Activated CD8-positive, alpha-beta memory T cell treated with anti-CD3 and anti-CD28 coated beads, Interleukin-2, amount 50 U/mL, for 24 hours (primary cell): ENCODE data around the gene ACE.
"Not testable (repeated sequence)": the region's sequence is repeated elsewhere in the genome, so short reads cannot be mapped to it uniquely, and the experiment has no call there.

Source experiments
- DNase-seq: peaks from one replicate; pipeline ENCODE4 v3.0.0-alpha.2; 2020; ENCODE audit errors: extremely low read depth

Gene ACE

DNA sequence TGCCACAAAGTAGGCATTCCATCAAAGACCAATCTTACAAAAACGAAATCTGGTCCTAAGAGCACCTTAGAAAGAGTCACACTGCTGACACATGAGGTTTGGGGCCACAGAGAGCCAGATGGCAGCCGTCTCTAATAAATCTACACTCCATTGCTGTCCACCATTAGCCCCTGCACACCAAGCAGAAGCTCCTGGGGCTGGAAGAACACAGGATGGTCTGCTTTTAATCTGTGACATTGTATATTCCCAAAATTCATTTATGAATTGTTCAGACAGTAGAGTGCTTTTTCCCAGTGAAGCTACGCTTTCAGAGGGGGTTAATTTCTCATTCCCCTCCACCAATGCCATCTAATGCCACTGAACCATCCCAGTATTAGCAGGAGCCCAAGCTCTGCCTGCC lies 32.4 kb upstream of the ACE start:
- no peak for DNase-seq

DNA sequence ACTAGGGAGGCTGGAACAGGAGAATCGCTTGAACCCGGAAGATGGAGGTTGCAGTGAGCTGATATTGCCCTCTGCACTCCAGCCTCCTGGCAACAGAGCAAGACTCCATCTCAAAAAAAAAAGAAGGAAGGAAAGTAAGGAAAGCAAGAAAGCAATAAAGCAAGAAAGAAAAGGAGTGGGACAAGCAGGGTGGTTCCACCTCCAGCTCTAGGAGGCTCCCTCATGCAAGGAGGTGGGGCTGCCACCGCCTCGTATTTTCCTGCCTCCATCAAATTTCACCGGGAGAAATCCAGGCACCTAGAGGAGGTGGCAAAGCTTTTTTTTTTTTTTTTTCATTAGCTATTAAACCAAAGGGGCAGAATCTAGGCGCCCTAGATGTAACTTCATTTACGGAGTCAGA lies 31.8 kb upstream of the ACE start:
- DNase-seq, result no peak

DNA sequence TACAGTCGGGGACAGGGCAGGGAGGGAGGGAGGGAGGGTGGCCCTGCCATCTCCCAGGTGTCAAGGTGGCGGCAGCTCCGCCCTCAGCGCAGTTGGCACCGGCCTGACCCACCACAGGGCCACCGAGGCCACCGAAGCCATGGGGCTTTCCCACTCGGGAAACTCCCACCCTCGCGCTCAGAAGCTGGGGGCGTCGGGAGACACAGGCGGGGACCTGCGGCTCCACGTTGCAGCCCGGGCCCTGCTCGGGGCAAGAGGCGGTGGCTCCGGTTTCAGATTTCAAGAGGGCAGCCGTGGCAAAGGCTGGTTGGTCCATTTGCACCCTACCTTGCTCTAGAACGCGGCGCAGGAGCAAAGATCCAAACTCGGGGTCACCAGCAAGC lies 31.3 kb upstream of the ACE start:
- DNase-seq, result no peak

DNA sequence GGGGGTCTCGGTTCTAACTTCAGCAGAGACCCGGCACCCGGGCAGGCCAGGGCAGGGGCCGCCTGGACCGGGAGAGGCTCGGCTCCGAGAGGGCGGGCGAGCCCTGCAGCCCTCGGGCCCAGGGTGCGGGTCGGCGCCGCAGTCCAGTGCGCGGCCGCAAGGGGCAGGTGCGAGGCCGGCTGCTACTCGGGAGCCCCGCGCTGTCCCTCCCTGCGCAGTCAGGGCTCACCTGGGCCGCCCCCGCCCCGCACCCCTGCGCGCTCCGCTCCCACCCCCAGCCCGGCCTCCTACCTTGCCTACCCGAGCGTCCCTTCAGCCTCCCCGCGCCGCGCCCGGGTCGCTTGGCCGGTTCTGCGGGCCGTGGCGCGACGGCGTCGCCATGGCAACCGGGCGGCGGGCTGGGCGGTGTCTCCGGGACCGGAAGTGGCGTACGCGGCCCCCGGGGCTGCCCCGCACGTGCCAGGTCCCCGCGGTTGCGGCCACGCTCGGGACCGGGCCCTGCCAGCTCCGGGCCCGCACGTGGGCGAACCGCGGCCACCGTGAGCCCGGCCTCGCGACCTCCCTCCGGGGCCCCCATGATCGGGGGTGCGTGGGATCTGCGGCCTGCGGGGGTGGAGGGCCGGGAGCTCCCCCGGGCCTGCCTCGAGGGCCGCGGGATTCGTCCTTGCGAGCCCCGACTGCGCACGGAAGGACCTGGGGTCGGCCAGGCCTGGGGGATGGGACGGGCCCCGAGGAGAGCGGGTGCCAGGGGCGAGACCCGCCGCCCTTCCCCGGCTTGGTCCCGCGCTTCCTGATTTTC lies 30.7 kb upstream of the ACE start, which contains the start of gene CYB561:
TSS of gene CYB561 (minus strand) at position 353 of the 799 bp plus-strand sequence. CDS start 8,759 bp downstream, outside the sequence.
- no peak for DNase-seq

DNA sequence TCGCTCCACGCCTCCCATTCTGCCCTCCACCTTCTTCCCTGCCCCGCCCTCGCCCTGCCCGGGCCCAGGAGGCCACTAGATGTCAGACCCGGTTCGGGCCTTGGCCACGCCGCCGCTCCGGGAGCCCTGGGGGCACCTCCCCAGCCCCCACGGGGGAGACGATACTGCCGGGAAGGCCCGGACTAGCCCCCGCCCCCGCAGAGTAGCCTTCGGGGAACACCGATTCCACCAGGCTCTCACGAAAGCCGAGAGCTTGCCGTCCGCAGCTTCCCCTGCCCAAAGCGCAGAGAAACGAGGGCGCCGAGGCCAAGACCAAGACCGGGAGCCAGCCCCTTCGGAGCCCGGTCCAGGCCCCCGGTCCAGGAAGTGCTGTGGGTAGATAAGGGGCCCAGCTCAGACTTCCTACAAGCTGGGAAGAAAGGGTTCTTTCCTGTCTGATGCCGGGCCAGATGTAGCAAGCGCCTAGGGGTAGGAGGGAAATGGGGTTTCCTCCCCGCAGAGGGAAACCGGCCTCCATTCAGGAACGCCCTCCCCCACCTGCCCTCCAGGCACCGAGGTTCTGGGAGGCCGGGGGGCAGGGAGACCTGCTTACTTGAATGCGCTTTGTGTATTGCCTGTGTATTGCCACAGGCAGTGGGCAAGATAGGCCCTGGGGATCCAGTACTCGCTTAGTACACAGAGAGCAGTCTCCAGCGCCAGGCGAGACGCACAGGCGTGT lies 29.9 kb upstream of the ACE start:
- no peak for DNase-seq

DNA sequence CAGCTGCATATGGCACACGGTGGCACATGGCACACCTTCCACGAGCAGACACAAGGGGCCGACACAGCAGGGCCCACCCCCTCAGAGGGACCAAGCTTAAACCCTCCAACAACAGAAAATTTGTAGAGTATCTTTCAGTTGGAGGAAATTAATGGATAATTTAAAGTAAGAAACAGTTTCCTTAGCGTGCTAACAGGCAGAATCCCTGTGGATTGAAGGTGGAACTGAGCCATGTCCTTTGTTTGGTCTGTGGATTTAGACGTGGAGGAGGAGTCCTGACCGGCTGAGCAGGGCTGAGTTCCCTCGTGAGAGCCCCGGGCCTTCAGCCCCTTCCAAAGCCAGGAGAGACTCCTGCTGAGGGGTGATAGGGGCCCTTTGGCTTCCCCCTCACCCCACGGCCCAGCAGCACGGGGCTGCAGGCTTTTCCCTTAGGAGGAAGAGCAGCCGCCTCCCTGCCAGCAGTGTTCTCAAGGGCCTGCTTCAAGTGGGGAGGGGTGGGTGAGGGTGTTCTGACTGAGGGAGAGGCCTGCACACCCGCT lies 29.3 kb upstream of the ACE start:
- DNase-seq, result no peak

DNA sequence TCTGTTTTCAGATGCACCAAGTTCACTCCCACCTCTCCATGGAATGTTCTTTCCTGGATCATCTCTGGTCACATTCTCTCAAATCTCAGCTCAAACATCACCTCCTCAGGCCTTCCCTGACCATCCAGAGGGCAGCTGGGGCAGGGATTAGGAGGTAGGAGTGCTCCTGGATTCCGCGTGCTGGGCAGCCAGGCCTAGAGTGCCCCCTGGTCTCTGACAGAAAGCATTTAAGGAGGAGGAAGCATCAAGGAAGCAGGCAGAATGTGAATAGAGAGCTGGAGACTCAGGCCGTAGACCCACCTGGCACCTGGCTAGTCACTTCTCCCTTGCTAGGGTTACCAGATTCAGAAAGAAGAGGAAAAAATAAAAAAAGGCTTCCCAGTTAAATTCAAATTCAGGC lies 28.2 kb upstream of the ACE start:
- DNase-seq, result no peak

DNA sequence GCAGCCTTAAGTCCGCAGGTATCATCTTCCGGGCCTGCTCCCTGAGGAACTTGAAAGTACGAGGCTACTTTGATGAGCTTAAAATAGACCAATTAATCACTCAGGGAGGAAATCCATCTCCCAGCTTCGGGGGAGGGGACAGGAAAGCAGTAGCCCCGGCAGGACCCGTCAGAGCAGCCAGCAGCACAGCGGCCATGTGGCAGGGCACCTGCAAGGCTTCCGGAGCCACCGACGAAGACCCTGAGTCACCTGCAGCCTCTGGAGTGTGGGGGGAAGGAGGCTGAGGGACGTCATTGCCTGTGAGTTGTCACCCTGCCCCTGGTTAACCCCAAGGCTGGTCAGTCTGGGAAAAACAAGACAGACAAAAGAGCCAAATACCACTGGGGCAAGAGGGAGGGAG lies 26.3 kb upstream of the ACE start:
- no peak for DNase-seq

DNA sequence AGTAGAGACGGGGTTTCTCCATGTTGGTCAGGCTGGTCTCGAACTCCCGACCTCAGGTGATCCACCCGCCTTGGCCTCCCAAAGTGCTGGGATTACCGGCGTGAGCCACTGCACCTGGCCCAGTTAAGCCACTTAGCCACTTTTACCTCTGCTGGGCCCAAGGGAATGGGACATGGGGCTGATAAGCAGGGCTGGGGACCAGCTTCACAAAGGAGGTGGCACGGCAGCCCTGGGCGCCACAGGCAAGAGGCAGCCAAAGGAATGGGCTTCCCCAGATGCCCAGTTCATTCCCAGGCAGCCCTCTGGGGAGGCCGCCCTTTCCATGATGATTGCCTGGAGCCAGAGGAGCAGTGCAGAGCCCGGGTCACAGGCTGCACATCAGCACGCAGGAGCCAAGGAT lies 25.7 kb upstream of the ACE start:
- no peak for DNase-seq

DNA sequence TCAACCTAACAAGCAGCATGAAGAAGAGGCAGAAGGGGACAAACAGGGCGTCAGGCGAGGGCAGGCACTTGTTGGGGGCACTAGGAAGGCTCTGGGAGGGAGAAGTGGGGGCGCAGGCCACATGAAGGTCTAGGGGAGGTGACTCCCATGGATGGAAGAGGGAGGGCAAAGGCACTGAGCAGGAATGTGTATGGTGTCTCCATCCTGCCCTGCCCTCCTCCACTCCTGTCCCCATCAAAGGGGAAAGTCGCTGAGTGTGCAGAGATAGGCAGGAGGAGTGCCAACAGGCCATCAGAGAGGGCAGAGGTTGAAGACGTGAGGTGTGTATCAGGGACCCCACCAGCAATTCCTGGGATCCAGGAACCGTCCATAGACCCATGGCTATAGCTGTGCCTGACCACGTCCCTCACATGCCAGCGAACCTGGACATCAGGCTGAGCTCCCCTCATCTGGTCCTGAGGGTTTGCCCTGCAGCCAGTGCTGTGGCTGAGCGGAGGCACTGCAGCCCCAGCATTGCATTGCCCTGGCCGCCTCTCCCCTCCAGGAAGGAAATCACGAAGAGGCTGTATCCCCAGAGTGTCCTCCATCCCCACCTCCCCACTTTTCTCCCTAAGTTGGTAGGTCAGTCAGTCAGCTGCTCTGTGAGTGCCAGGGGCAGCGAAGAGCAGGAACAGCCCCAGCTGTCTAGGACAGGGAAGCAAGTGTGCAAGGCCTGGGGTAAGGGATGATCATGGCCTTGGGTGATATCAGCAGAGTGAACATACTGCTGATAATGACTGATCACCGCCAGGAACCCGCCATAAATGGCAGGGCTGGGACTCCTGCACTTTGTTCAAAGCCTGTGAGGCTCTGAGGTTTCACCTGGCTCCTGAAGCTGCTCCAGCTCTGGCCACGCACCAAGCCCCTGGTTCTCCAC lies 24.6 kb upstream of the ACE start:
- no peak for DNase-seq

DNA sequence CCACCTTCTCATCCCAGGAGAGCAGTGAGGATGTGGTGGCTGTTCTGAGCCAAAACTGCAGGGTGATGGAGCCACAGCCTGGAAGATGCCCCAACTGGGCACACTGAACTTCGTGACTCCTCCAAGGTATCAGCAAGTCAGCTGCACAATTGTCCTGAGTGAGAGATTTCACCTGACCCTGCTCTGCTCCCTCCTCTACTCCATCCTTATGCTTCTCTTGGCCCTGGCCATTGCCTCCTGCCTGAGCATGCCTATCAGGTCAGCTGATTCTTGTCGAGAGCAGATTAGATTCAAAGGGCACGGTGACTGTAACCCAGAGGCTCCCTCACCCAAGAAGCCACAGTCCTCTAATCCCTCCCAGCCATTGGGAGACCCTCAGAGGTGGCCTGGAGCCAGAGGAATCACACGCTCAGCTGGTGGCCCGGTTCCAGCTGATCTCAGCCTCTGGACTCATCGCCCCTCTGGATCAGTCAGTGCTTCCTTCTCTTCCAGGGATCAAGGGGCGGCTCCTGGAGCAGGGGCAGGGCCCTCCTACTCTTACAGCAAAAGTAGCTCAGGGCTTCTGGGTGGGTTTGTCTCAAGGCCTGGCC lies 23.8 kb upstream of the ACE start:
- no peak for DNase-seq

DNA sequence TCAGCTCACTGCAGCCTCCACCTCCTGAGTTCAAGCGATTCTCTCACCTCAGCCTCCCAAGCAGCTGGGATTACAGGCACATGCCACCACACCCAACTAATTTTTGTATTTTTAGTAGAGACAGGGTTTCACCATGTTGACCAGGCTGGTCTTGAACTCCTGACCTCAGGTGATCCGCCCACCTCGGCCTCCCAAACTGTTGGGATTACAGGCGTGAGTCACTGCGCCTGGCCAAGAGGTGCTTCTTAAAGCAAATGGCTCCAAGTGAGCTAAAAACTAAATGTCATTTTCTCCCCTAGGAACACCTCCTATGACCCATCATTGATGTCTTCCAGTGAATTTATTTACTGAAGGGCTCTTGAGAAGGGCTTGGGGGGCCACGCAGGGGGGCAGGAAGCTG lies 22.5 kb upstream of the ACE start:
- DNase-seq, result not testable (repeated sequence)

DNA sequence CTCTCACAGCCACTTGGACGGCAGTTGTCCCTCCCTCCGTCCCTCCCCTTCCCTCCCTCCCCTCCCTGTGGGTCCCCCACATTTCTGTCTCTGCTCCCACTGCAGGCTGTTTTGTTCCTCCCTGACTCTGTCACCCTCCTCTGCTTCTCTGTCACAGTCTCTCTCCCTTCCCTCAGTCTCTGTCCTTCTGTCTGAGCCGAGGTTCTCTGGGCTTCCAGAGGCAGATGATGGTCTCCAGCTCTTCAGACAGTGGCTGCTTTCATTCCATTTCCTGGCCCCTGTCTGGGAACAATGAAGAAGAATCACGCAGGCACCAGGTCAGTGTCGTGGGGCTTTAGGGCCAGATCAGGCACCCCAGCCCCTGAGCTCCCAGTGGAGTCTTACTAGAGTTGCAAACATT lies 21.9 kb upstream of the ACE start:
- DNase-seq, result no peak

DNA sequence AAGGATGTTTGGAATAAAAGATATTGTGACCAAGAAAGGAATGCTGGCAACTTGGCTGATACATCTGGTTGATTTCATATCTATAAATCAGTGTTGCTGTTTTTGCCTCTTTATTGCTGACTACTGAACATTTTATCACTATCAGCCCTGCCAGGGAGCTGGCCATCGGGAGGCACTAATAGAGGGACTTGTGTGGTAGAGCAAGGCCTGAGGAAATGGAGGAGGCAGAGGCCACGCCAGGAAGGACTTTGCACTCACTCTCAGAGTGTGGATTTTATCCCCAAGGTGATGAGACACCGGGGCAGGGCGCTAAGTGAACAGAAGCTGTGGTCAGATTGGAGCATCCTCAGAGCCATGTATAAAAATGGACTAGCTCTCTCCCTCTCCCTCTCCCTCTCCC lies 21.4 kb upstream of the ACE start:
- DNase-seq, result no peak

DNA sequence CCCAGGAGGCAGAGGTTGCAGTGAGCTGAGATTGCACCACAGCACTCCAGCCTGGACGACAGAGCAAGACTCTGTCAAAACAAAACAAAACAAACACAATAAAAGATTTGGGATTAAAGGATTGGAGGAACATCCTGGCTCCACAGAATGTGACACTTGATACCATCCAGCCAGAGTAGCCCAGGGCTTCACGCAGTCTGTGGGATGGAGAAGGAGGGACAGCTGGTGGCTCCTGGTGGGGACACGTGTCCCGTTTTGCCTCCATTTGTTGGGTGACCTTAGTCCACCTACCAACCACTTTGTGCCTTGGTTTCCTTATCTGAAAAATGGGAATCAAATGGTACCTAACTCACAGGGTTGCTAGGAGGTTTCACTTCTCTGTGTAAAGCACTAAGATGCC lies 18.4 kb upstream of the ACE start:
- DNase-seq, result no peak

DNA sequence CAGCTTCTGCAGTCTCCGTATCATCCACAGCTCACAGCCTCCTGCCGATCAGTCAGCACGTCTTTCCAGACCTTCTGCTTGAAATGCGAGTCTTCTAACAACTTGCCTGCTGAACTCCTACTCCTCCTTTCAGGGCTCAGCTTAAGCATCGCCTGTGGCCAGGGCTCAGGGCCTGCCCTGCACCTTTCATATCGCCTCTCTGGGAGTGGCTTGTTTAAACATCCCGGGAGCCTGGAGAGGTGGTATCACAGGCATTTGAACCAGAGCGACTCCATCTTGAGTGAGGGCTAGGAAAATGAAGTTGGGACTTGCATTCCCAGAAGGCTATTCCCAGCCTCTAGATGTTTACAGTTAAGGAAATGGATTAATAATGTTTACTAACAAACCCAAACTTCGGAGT lies 16.8 kb upstream of the ACE start:
- no peak for DNase-seq

DNA sequence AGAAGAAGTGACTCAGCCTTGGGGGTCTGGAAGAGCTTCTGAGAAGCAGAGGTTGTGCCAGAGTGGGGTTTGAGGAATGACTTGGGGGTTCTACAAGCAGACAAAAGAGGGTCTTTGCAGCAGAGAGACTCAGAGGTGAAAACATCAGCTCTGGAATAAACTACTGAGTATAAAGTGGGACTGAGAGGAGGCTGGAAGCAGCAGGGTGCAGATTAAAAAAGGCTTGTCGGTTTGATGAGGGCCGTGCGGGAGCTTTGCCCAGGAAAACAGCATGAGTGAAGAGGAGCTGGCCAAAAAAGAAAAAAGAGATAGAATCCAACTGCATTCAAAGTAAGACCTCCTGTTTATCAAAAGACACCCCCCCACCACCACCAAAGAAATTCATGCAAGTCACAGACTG lies 13.1 kb upstream of the ACE start:
- no peak for DNase-seq

DNA sequence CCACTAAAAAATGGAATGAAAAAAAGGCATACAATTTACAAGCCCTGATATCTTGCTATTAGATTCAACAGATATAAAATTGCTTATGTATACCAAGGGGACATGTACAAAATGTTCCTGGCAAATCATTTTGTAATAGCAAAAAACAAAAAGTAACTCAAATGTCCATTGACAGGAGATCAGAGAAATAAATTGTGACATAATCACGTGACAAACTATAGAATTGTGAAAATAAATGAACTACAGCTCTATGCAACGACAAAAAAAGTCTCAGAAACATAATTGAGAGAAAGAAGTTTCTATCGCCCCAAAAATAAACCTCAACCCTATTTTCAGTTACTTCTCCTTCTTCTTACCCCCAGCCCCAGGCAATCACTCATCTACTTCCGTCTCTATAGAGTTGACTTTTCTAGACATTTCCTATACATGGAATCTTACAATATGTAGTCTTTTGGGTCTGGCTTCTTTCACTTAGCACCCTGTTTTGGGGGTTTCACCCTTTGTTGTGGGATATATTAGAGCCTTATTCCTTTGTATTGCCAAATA lies 12.1 kb upstream of the ACE start:
- DNase-seq, result no peak

DNA sequence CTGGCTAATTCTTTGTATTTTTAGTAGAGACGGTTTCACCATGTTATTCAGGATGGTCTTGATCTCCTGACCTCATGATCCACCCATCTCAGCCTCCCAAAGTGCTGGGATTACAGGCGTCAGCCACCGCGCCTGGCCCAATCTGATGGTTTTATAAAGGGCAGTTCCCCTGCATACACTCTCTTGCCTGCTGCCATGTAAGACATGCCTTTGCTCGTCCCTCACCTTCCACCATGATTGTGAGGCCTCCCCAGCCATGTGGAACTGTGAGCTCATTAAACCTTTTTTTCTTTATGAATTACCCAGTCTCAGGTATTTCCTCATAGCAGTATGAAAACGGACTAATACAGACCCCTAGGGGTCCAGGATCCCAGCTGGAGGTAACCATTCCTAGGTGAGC lies 8.8 kb upstream of the ACE start:
- not testable (repeated sequence) for DNase-seq

DNA sequence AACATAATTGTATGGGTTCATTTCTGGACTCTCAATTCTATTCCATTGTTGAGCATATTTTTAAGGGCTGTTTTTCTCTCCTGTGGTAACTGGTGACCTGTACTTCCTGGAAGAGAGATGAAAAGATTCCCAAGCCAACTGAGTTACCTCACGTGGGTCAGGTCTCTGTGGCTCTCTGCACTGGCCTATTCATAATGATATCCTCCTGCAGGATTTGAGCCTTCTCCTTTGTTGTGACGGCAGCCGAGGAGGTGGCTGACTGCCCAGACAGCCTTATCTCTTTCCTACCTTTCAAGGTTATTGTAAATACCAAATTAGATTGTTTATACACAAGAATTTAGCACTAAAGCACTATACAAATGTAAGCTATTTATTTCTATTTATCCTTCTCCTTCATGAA lies 2.7 kb upstream of the ACE start:
- no peak for DNase-seq
